ENCODE measurements around the gene LAMC1.
A peak's percentile ranks its signal among the peaks of the same experiment; 100 is the strongest.

The LAMC1 gene

DNA sequence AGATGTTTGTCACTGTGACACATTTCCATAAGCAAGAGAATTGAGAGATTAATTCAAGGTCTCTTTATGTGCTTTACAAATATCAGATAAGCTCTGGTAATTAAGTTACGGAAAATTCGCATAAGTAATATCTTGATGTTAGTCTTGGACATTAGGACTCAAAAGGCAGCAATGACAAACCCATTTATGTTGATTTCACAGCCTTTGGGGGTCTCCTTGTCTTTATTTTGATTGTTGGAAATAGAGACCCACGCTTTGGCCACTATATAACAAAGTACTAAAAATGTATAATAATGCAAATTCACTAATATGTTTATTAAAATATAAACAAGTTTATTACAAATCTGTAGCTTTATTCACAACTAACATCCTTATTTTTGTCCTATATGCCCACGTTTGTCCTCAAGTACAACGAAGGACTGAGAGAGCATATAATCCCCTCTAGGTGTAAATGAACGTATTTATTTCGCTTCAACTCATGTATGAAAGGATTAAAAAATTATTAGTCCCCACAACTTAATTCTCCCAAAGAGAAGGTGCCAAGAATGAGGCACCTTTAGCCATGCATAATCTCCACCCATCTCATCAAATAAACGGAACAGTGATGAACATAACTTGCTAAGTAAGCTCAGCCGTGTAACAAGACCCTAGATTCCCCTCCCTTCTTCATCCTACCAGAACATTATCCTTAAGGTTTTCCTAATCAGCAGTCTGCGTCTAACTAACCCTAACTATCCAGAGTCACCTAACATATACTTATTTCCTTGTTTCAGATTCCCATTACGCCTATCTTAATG, 1.6 kb upstream of the LAMC1 start:
- DNase-seq (ENCODE audit: low spot score), result no peak

DNA sequence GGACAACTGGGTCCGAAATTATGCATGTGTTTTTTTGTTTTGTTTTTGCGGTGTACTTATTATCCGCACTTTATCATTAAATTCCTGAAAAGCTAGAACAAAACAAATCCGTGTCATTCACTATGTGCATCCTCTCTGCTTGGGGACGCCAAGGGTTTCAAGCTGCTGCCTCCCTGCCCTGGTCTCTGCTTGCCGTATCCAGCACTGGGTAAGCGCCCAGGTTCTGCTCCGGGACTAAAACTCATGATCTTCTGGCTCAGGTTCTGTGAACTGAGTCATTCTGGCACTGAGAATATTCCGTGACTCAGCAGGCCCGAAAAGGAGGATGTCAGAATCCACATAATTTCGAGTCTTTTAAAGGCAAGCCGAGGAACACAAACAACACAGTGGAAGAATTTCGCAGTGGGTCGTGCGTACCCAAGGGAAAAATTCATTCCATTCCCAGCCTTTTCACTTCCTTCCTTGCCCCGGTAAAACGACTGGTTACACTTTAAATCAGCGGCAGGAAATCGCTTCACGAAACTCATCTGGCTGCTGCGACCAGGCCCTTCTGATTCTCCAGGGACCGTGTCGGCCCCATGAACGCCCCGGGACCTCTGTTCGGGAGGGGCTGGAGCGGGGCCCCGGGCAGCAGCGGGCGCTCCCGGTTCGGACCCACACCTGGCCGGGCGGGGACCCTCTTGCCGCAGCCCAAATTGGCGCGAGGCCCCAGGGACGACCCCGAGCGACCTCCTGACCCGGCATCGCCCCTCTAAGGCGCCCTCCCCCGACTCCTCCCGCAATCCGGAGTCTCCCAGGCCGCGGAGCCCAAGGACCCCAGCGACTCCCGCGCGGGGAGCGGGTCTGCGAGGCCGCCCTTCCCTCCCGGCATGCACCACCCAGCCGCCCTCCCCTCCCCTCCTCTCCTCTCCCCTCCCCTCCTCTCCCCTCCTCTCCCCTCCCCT, 746 bp upstream of the LAMC1 start:
- DNase-seq (ENCODE audit: low spot score), result peak; percentile 82

DNA sequence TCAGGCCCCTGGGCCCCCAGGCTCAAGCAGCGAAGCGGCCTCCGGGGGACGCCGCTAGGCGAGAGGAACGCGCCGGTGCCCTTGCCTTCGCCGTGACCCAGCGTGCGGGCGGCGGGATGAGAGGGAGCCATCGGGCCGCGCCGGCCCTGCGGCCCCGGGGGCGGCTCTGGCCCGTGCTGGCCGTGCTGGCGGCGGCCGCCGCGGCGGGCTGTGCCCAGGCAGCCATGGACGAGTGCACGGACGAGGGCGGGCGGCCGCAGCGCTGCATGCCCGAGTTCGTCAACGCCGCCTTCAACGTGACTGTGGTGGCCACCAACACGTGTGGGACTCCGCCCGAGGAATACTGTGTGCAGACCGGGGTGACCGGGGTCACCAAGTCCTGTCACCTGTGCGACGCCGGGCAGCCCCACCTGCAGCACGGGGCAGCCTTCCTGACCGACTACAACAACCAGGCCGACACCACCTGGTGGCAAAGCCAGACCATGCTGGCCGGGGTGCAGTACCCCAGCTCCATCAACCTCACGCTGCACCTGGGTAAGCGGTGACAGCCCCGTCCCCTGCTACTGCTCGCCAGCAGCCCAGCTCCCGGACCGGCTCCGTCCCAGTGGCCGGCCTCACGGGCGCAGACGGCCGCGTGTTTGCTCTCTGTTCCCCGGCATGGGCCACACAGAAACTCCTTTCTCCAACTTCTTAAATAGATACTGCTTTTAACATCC, 539 bp downstream of the LAMC1 start:
- no peak for DNase-seq (ENCODE audit: low spot score)

- no peak for DNase-seq (ENCODE audit: low spot score)
Measured at GRCh38 chr1:183024317-183025009, 1.2 kb downstream of the LAMC1 start.

DNA sequence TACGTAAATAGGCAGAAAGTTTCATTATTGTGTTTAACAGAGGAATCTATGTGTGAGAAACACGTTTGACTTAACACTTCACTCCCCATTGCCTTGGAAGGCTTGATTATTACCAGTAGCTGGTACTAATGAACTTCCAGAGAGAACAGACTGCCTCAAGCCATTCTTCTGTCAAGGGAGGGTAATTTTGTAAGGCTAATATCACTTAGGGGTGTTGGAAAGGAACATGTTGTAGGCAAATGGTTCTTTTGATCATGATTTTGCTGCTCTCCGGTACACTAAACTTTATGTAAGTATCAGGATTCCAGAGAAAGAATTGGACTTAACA, 1.8 kb downstream of the LAMC1 start:
- DNase-seq (ENCODE audit: low spot score), result no peak

DNA sequence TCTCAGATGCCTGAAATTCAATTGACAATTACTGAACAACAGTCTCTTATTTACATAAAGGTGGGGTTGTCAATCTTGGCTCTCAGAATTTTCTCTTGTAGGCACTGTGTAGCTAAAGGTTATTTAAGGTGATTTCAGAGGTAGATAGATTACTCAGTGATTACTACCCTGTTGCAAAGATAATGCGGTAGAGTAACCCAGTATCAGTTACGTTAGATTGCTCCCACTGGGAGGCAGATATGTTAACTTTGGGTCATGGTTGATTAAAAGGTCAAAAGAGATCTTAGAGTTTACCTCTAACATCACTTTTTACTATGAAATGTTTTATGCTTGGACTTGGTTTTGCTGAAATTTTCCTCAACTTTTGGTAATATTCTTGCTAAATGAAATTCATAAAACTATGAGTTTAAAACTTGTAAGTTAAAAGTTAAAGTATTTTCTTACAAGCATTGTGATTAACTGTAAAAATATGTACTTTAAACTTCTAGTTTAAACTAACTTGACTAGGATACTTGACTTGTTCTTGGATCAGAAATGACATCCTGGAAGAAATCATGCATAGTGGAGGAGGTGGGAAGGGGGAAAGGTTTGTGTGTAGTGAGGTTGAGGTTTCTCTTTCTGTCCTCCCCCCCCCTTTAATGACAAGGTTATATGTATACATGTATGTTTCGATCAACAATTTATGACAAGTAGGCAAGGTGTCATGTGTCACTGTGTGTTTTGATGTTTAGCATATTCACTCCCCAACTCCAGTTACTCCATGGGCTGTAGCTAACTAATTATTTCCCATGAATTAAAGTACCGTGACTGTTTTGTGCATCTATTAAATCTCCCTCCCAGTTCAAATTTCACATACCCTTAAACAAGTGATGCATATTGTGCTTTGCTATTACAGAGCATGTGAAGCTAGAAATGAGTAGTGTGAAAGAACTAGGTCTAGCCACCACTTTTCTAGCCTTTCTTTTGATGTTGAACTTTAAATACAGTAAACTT, 2.9 kb downstream of the LAMC1 start:
- DNase-seq (ENCODE audit: low spot score), result no peak

- DNase-seq (ENCODE audit: low spot score), result no peak
Measured at GRCh38 chr1:183027031-183027430, 3.8 kb downstream of the LAMC1 start.

DNA sequence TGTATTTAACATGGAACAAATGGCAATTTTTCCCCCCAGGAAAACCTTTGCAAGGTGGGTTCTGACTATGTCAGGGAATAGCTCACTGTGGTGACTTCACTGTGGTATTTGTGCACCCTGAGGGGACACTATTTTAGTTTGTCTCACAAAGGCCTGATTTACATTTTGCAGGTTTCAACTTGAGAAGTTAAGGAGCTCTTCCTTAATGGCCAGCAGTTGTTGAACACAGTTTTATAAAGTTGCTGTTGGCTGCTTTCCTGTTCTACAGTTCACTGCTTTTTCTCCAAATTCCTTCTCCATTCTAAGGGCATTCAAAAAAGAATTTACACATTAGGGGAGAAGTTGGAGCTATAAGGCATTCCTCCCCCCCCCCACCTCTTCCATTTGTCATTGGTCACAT, 4.6 kb downstream of the LAMC1 start:
- DNase-seq (ENCODE audit: low spot score), result no peak

DNA sequence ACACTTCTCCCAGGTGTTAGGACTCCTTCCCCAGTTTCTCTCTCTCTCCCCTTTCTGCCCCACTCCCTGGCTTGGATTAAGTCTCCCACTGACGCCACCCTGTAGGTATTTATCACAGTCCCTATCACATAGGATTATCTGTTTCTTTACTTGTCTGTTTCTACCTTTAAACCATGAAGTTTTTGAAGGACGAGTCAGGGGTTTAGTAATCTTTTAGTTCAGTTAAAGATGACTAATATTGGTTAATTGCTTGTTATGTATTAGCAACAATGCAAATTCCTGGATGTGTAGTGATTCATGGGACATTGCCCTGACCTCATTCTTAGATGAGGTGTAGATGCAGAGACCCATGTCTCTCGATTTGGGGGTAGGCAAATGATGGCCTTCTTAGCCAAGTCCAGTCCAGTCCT, 6.4 kb downstream of the LAMC1 start:
- DNase-seq (ENCODE audit: low spot score), result no peak

GRCh38 chr1:183030053-183030452, 6.8 kb downstream of the LAMC1 start:
- DNase-seq (ENCODE audit: low spot score), result no peak

DNA sequence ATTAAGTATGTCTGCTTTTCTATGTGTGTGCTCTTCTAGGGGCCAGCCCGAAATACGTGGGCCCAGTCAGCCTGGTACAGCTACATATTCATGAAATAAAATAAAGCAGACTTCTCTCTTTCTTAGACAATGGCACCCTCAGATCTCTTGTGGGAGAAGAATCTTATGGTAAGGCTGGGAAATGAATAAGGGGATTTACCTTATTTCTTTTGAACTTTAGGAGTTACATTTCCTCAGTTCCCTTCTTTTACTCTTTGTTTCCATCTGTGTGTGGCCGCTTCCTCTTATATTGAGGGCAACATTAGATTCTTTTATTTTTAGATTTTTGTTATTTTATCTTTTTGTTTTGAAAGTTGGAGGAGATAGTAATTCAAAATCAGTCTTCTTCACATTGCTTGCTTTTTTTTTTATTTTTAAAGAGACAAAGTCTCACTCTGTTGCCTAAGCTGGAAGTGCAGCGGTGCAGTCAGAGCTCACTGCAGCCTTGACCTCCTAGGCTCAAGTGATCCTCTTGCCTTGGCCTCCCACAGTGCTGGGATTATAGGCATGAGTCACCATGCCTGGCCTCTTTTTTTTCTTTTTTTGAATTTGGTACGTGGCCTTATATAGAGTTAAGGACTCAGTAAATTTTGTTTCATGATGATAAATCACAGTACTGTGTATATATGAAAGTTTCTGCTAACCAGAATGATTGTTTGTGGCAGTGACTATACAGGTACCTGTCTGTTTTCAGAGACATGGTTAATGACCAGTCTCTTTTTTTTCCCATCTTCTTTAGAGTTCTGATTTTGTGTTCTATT, 9.1 kb downstream of the LAMC1 start:
- DNase-seq (ENCODE audit: low spot score), result no peak

- DNase-seq (ENCODE audit: low spot score), result no peak
Measured at GRCh38 chr1:183033205-183033604, 10.0 kb downstream of the LAMC1 start.

GRCh38 chr1:183034682-183035081, 11.5 kb downstream of the LAMC1 start:
- no peak for DNase-seq (ENCODE audit: low spot score)

DNA sequence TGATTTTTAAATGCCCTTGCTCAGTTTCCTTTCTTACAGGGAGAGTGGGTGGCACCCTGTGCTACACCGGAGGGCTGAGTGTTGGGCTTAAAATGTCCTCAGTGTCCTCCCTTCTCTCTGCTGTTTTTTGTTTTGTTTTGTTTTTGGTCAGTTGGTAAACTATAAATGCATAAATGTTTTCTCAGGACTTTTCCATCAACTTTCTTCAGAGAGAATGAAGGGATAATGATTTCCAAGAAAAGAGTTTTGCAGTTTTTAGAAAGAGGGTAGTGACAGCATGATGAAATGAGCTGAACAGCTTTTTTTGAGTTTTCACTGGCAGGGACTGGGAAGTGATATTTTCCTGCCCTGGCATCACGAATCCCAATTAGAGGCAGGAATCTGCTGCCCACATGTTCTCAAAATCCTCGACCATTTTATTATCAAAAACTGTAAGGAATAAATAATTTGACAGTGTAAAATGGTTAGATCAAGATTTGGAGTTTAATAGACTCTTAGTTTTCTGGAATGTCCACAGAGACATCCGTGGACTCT, 15.2 kb downstream of the LAMC1 start:
- DNase-seq (ENCODE audit: low spot score), result no peak

DNA sequence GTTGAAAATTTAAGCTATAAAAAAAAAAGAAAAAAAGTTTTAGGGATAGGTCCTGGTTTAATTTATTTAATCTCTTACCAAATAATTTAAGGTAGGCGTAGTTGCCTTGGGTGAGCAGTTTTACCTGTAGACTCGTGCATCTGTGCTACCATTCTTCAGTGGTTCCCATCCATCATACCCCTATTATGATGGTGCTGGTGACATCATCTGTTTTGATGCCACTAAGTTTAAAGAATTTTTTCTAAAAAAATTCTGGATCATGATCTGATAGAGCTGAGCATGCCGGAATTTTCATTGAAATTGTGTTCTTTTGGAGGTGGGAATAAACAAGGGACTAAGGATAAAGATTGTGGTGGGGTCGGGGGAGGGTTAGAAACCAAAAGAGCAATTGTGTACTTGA, 15.7 kb downstream of the LAMC1 start:
- no peak for DNase-seq (ENCODE audit: low spot score)

DNA sequence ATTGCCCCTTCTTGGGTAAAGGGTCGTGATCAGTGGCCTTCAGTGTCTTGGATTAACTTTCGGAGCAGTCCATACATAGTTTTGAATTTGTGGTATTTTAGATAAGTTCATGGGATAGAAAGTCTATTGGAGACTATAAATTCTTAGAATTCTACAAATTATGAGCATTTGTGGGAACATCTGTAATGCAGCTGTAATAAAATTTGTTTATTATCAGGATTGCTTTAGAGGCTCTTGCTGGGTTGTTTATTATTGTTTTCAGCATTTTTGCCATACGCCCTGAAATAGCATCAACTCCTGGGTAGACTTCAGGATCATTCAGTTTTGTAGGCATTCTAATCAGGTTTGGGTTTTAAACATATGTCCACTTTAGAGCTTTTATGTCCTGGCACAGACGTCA, 16.1 kb downstream of the LAMC1 start:
- no peak for DNase-seq (ENCODE audit: low spot score)

DNA sequence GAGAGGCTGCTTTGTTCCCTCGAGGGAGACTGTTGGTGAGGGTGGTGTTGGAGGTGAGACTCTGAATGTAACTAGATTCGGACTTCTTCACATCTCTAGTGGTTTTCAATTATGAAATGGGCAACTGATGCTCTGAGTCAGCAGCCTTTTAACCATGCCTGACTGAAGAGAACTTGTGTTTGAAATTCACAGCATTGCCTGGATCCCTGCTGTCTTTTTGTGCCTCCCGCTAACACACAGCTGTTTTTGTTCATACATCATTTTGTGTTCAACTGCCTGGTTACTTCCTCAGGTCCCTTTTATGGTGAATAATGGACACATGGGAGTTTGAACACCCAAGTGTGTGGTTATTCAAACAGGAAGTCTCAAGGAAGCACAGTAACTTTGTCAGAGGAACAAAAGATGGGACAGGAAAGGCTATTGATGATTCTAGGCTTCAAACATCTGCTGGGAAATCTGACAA, 16.8 kb downstream of the LAMC1 start:
- DNase-seq (ENCODE audit: low spot score), result no peak

GRCh38 chr1:183040547-183040971, 17.3 kb downstream of the LAMC1 start:
- no peak for DNase-seq (ENCODE audit: low spot score)

GRCh38 chr1:183043254-183043653, 20.0 kb downstream of the LAMC1 start:
- no peak for DNase-seq (ENCODE audit: low spot score)

All from pons (tissue), 1 donor.